HepG2 (cell line): ENCODE measurements around the gene SPNS3. TPM values are rescaled to one million over a fixed set of nuclear protein-coding genes. Genes with fewer than 3 reads are reported as not detected.

ENCODE experiments used
- AGO2 ChIP-seq: fragments of 200-400 bp; formaldehyde crosslinking; optimal IDR thresholded peaks from 2 replicates; pipeline ENCODE3; 2017; ENCODE audit warnings: mild to moderate bottlenecking, low read depth, low read length, moderate library complexity
- ATAD3A ChIP-seq: sonication (generic); formaldehyde crosslinking; IDR thresholded peaks from 2 replicates; pipeline ENCODE4 v1.4.0; 2020; ENCODE audit warnings: missing genetic modification reagents
- EP300 ChIP-seq, 3 experiments: sonication (generic) in 1 of 3; formaldehyde crosslinking in 1 of 3; IDR thresholded peaks; 2 replicates each; pipeline versions ENCODE4 v1.5.1 to v1.6.1; 2011 to 2020; ENCODE audit warnings: low read depth in 2 of 3, low read length in 2 of 3, borderline replicate concordance in 1 of 3, improper control_type of control experiment in 1 of 3, mild to moderate bottlenecking in 1 of 3, missing genetic modification reagents in 1 of 3, moderate library complexity in 1 of 3
- ESRRA ChIP-seq: sonication (generic); formaldehyde crosslinking; IDR thresholded peaks from 2 replicates; pipeline ENCODE4 v1.5.1; 2020; ENCODE audit warnings: mild to moderate bottlenecking, low read depth, missing genetic modification reagents
- GABPB1 ChIP-seq: IDR thresholded peaks from 2 replicates; pipeline ENCODE4 v1.6.1; 2016; ENCODE audit warnings: mild to moderate bottlenecking, missing genetic modification reagents, moderate library complexity, missing compliant biosample characterization
- GLMP ChIP-seq: sonication (generic); formaldehyde crosslinking; IDR thresholded peaks from 2 replicates; pipeline ENCODE4 v1.9.0; 2021; ENCODE audit warnings: missing genetic modification reagents, mild to moderate bottlenecking, borderline replicate concordance
- HOXA7 ChIP-seq: sonication (generic); formaldehyde crosslinking; IDR thresholded peaks from 2 replicates; pipeline ENCODE4 v1.8.1; 2022; ENCODE audit warnings: mild to moderate bottlenecking, missing genetic modification reagents, moderate library complexity
- KDM2A ChIP-seq: sonication (generic); formaldehyde crosslinking; IDR thresholded peaks from 2 replicates; pipeline ENCODE4 v1.4.0; 2020; ENCODE audit warnings: low read depth, missing genetic modification reagents, borderline replicate concordance
- NCOA2 ChIP-seq: sonication (generic); formaldehyde crosslinking; IDR thresholded peaks from 2 replicates; pipeline ENCODE4 v1.8.0; 2022; ENCODE audit warnings: inconsistent platforms
- NFYC ChIP-seq: IDR thresholded peaks from 2 replicates; pipeline ENCODE4 v1.6.1; 2016; ENCODE audit warnings: missing genetic modification reagents, missing compliant biosample characterization
- POLR2A ChIP-seq, 2 experiments: IDR thresholded peaks; 2 replicates each; pipeline ENCODE4 v1.6.1; 2011; ENCODE audit warnings: low read depth in 2 of 2, low read length in 2 of 2, mild to moderate bottlenecking in 1 of 2, moderate library complexity in 1 of 2; ENCODE audit not compliant: insufficient read depth in 1 of 2
- RBAK ChIP-seq: sonication (generic); formaldehyde crosslinking; IDR thresholded peaks from 2 replicates; pipeline ENCODE4 v1.5.1; 2020; ENCODE audit warnings: mild to moderate bottlenecking, missing genetic modification reagents
- RBM22 ChIP-seq: fragments of 200-400 bp; formaldehyde crosslinking; optimal IDR thresholded peaks from 2 replicates; pipeline ENCODE3; 2017; ENCODE audit warnings: mild to moderate bottlenecking, low read length, moderate library complexity
- RCOR2 ChIP-seq: IDR thresholded peaks from 2 replicates; pipeline ENCODE4 v1.6.1; 2016; ENCODE audit warnings: missing biosample characterization, missing genetic modification reagents
- SMAD3 ChIP-seq: sonication (generic); formaldehyde crosslinking; IDR thresholded peaks from 2 replicates; pipeline ENCODE4 v1.4.0; 2020; ENCODE audit warnings: missing genetic modification reagents
- SMYD3 ChIP-seq: sonication (generic); formaldehyde crosslinking; IDR thresholded peaks from 2 replicates; pipeline ENCODE4 v1.8.1; 2023; ENCODE audit warnings: mild to moderate bottlenecking, missing genetic modification reagents
- ZFP36 ChIP-seq: fragments of 150-350 bp; IDR thresholded peaks from 2 replicates; pipeline ENCODE4 v1.6.1; 2018; ENCODE audit warnings: borderline replicate concordance, low read length, low read depth; ENCODE audit not compliant: partially characterized antibody
- ZGPAT ChIP-seq: IDR thresholded peaks from 2 replicates; pipeline ENCODE4 v1.6.1; 2016; ENCODE audit warnings: mild to moderate bottlenecking
- ZNF383 ChIP-seq: sonication (generic); formaldehyde crosslinking; IDR thresholded peaks from 2 replicates; pipeline ENCODE4 v1.4.0; 2020; ENCODE audit warnings: missing genetic modification reagents, mild to moderate bottlenecking, borderline replicate concordance
- ZNF556 ChIP-seq: sonication (generic); formaldehyde crosslinking; IDR thresholded peaks from 2 replicates; pipeline ENCODE4 v1.4.0; 2020; ENCODE audit warnings: mild to moderate bottlenecking, missing genetic modification reagents, borderline replicate concordance
- ZNF703 ChIP-seq: sonication (generic); formaldehyde crosslinking; IDR thresholded peaks from 2 replicates; pipeline ENCODE4 v1.5.1; 2020; ENCODE audit warnings: missing genetic modification reagents, mild to moderate bottlenecking, moderate library complexity, borderline replicate concordance
- ZNF768 ChIP-seq: sonication (generic); formaldehyde crosslinking; IDR thresholded peaks from 2 replicates; pipeline ENCODE4 v1.4.0; 2020; ENCODE audit warnings: missing genetic modification reagents
- polyA plus RNA-seq, 8 experiments: library from polyadenylated mRNA; depleted of rRNA in 3 of 8; stranded (reverse) in 7 of 8; unstranded in 1 of 8; fragments of >200 nt; fragmentation: Illumina TruSeq in 4 of 8; extraction: Trizol in 4 of 8; gene quantifications; 2 replicates each; pipeline versions ENCODE4 v1.2.1 to v1.2.3, GENCODE V29; 2011 to 2016; ENCODE audit warnings: low read depth in 4 of 8, missing spikeins in 1 of 8, mixed read lengths in 1 of 8; ENCODE audit not compliant: insufficient read depth in 1 of 8
- total RNA-seq, 5 experiments: library from RNA; depleted of rRNA; stranded (reverse); fragments of >200 nt; fragmentation: Illumina TruSeq; extraction: Trizol; gene quantifications; 2 replicates each; pipeline ENCODE4 v1.2.3, GENCODE V29; 2016; ENCODE audit warnings: low read depth in 1 of 5

SPNS3 gene
- total and polyA plus RNA-seq, 2 of the 13 experiments (the other 11 are each of a cell fraction or from before 2014, with no cell fraction given), result not detected

GRCh38 chr17:4536259-4536741 is 102.6 kb downstream of the SPNS3 start (continued):
- TF ChIP-seq GLMP, result no peak
- peak; percentile 63 for TF ChIP-seq RBM22
- peak; percentile 32; the same call in 1 of the 2 replicates for TF ChIP-seq ZGPAT (CRISPR knock-in tag)
- TF ChIP-seq ZNF556, result no peak
- no peak for TF ChIP-seq HOXA7 (CRISPR knock-in tag)
- TF ChIP-seq RBAK, result no peak
- peak; percentile 84 for TF ChIP-seq AGO2
- no peak for TF ChIP-seq ZNF703 (CRISPR knock-in tag)
- peak; percentile 31; the same call in 1 of the 2 replicates for TF ChIP-seq KDM2A (CRISPR knock-in tag)
- TF ChIP-seq ATAD3A, result no peak
- TF ChIP-seq SMAD3 (CRISPR knock-in tag), result no peak
- 0 out of 2 replicates have a peak, but pooled peaks have one; percentile 8 for TF ChIP-seq ZNF768 (CRISPR knock-in tag)
- TF ChIP-seq GABPB1 (CRISPR knock-in tag), result peak; percentile 15; the same call in 1 of the 2 replicates
- peak; percentile 2 to 30; a peak in 1 of 4 replicates for TF ChIP-seq POLR2A (IDR thresholded peaks at IDR 0.05; ENCODE audit: insufficient read depth in 1 of 2, low read depth in 2 of 2, low read length in 2 of 2)
- TF ChIP-seq NCOA2, result no peak
- no peak for TF ChIP-seq RCOR2
- no peak for TF ChIP-seq NFYC (CRISPR knock-in tag)
- TF ChIP-seq ESRRA, result no peak
- TF ChIP-seq EP300 (IDR thresholded peaks at IDR 0.05; ENCODE audit: low read depth in 2 of 2, low read length in 2 of 2), result no peak
- no peak for TF ChIP-seq EP300 (CRISPR knock-in tag; IDR thresholded peaks at IDR 0.05; ENCODE audit: borderline replicate concordance)
- TF ChIP-seq ZFP36, result no peak
- TF ChIP-seq SMYD3 (CRISPR knock-in tag), result no peak
- no peak for TF ChIP-seq ZNF383 (CRISPR knock-in tag)
- TF ChIP-seq, all 625 proteins: peak for 9
